Trophoblast cell (in vitro differentiated cells and primary cell): ENCODE data around the gene GSC2.
A peak's percentile ranks its signal among the peaks of the same experiment; 100 is the strongest.

ENCODE experiments used
- DNase-seq, 2 donors: peaks; one replicate each; pipeline ENCODE4 v3.0.0-alpha.2; 2016
- H2AFZ ChIP-seq: 2 replicates; pipeline ENCODE4 v1.6.1; 2013; ENCODE audit warnings: low read length, moderate library complexity, mild to moderate bottlenecking; ENCODE audit not compliant: insufficient read depth, poor library complexity
- H2AK5ac ChIP-seq: 2 replicates; pipeline ENCODE4 v1.6.1; 2013; ENCODE audit warnings: mild to moderate bottlenecking, low read length
- H2BK120ac ChIP-seq: 2 replicates; pipeline ENCODE4 v1.6.1; 2013; ENCODE audit warnings: low read length, mild to moderate bottlenecking, moderate library complexity; ENCODE audit not compliant: insufficient read depth, poor library complexity
- H2BK12ac ChIP-seq: 2 replicates; pipeline ENCODE4 v1.6.1; 2013; ENCODE audit warnings: mild to moderate bottlenecking, low read length, moderate library complexity
- H2BK5ac ChIP-seq: 2 replicates; pipeline ENCODE4 v1.6.1; 2013; ENCODE audit warnings: low read length, low read depth, moderate library complexity, mild to moderate bottlenecking; ENCODE audit not compliant: poor library complexity
- H3K14ac ChIP-seq: 2 replicates; pipeline ENCODE4 v1.6.1; 2013; ENCODE audit warnings: mild to moderate bottlenecking, low read length
- H3K18ac ChIP-seq: 2 replicates; pipeline ENCODE4 v1.6.1; 2013; ENCODE audit warnings: mild to moderate bottlenecking, low read length
- H3K23ac ChIP-seq: 2 replicates; pipeline ENCODE4 v1.6.1; 2013; ENCODE audit warnings: low read length
- H3K27ac ChIP-seq: 2 replicates; pipeline ENCODE4 v1.5.1; 2013; ENCODE audit warnings: low read depth, mild to moderate bottlenecking, inconsistent platforms, low read length, moderate library complexity
- H3K27me3 ChIP-seq: 2 replicates; pipeline ENCODE4 v1.6.1; 2013; ENCODE audit warnings: inconsistent platforms, mild to moderate bottlenecking, low read length, moderate library complexity; ENCODE audit not compliant: insufficient read depth
- H3K36me3 ChIP-seq, 2 experiments: 1 replicate in 1 of 2; 2 replicates in 1 of 2; pipeline ENCODE4 v1.6.1; 2013; ENCODE audit warnings: low read length in 2 of 2, mild to moderate bottlenecking in 2 of 2, moderate library complexity in 1 of 2; ENCODE audit not compliant: insufficient read depth in 2 of 2, control insufficient read depth in 1 of 2
- H3K4ac ChIP-seq: 2 replicates; pipeline ENCODE4 v1.6.1; 2013; ENCODE audit warnings: low read depth, mild to moderate bottlenecking, low read length, moderate library complexity
- H3K4me1 ChIP-seq, 2 experiments: 1 replicate in 1 of 2; 2 replicates in 1 of 2; pipeline ENCODE4 v1.6.1; 2013; ENCODE audit warnings: low read length in 2 of 2, mild to moderate bottlenecking in 2 of 2, moderate library complexity in 1 of 2; ENCODE audit not compliant: insufficient read depth in 2 of 2, control insufficient read depth in 1 of 2
- H3K4me2 ChIP-seq: 2 replicates; pipeline ENCODE4 v1.6.1; 2013; ENCODE audit warnings: inconsistent platforms, mild to moderate bottlenecking, low read length, moderate library complexity
- H3K4me3 ChIP-seq: 2 replicates; pipeline ENCODE4 v1.5.1; 2013; ENCODE audit warnings: mild to moderate bottlenecking, low read depth, low read length, inconsistent platforms
- H3K79me1 ChIP-seq: one replicate; pipeline ENCODE4 v1.6.1; 2013; ENCODE audit warnings: low read length
- H3K79me2 ChIP-seq: 2 replicates; pipeline ENCODE4 v1.6.1; 2013; ENCODE audit warnings: low read length, mild to moderate bottlenecking; ENCODE audit not compliant: control insufficient read depth, insufficient read depth, poor library complexity
- H3K9ac ChIP-seq: 2 replicates; pipeline ENCODE4 v1.6.1; 2013; ENCODE audit warnings: mild to moderate bottlenecking, low read length
- H3K9me3 ChIP-seq: 2 replicates; pipeline ENCODE4 v1.6.1; 2013; ENCODE audit warnings: low read depth, mild to moderate bottlenecking, control low read depth, inconsistent platforms, low read length; ENCODE audit not compliant: insufficient read depth
- H4K12ac ChIP-seq: 2 replicates; pipeline ENCODE4 v1.6.1; 2013; ENCODE audit warnings: low read depth, mild to moderate bottlenecking, low read length, moderate library complexity
- H4K8ac ChIP-seq: 2 replicates; pipeline ENCODE4 v1.6.1; 2013; ENCODE audit warnings: low read depth, mild to moderate bottlenecking, low read length, moderate library complexity
- H4K91ac ChIP-seq: one replicate; pipeline ENCODE4 v1.6.1; 2013; ENCODE audit warnings: low read depth, mild to moderate bottlenecking, low read length, moderate library complexity
- WGBS: extraction: QIAGEN DNeasy Blood & Tissue Kit; methylation state at CpG from one replicate; pipeline ENCODE4 v1.1.7; 2013; ENCODE audit warnings: missing lambda C conversion rate; ENCODE audit not compliant: insufficient read length, insufficient coverage; ENCODE audit errors: extremely low coverage; 5-methylcytosine and 5-hydroxymethylcytosine counted together

Gene GSC2

GRCh38 chr22:19175602-19176174, 25.6 kb upstream of the GSC2 start:
- H2BK120ac ChIP-seq: no peak overlapping the region
- H3K36me3 ChIP-seq: peaks cover 22 to 27% of the 10 kb centered on the region in 2 experiments
- peaks cover 24% of the 10 kb centered on the region for H3K79me1 ChIP-seq
- no peak overlapping the region for H2BK12ac ChIP-seq
- WGBS: no CpG with 5 or more reads among the region's 21 CpGs
- H2AK5ac ChIP-seq: no peak overlapping the region
- H4K91ac ChIP-seq: no peak overlapping the region
- no peak overlapping the region for H3K4ac ChIP-seq
- H3K23ac ChIP-seq: no peak overlapping the region
- H3K4me3 ChIP-seq: no peak overlapping the region
- no peak overlapping the region for H3K9ac ChIP-seq
- H4K8ac ChIP-seq: no peak overlapping the region
- no peak overlapping the region for H3K27ac ChIP-seq
- H3K4me2 ChIP-seq: no peak overlapping the region
- H3K9me3 ChIP-seq: peaks cover 1% of the 10 kb centered on the region
- no peak overlapping the region for H2AFZ ChIP-seq
- no peak overlapping the region for H3K18ac ChIP-seq
- no peak for DNase-seq
- H3K4me1 ChIP-seq: peaks cover 46 to 60% of the 10 kb centered on the region in 2 experiments
- no peak overlapping the region for H3K14ac ChIP-seq
- peaks cover 25% of the 10 kb centered on the region for H3K79me2 ChIP-seq
- H3K27me3 ChIP-seq: no peaks in the 10 kb centered on the region
- H4K12ac ChIP-seq: no peak overlapping the region
- H2BK5ac ChIP-seq: no peak overlapping the region

GRCh38 chr22:19175026-19175601, 25.0 kb upstream of the GSC2 start:
- H3K4me3 ChIP-seq: no peak overlapping the region

GRCh38 chr22:19174106-19175025, 24.3 kb upstream of the GSC2 start:
- no peak overlapping the region for H2AFZ ChIP-seq
- H2BK120ac ChIP-seq: no peak overlapping the region
- peak overlapping the region; percentile 40 for H3K27ac ChIP-seq
- no peak overlapping the region for H3K18ac ChIP-seq
- no peak overlapping the region for H3K4me2 ChIP-seq
- peaks cover 22 to 27% of the 10 kb centered on the region in 2 experiments for H3K36me3 ChIP-seq
- peaks cover 24% of the 10 kb centered on the region for H3K79me1 ChIP-seq
- no peak overlapping the region for H3K23ac ChIP-seq
- no CpG with 5 or more reads among the region's 14 CpGs for WGBS
- DNase-seq: no peak
- H4K91ac ChIP-seq: no peak overlapping the region
- H2BK12ac ChIP-seq: no peak overlapping the region
- no peak overlapping the region for H3K4me3 ChIP-seq
- H4K12ac ChIP-seq: no peak overlapping the region
- no peak overlapping the region for H2AK5ac ChIP-seq
- H2BK5ac ChIP-seq: no peak overlapping the region
- peaks cover 11% of the 10 kb centered on the region for H3K27me3 ChIP-seq
- H4K8ac ChIP-seq: no peak overlapping the region
- H3K9me3 ChIP-seq: peaks cover 1% of the 10 kb centered on the region
- peaks cover 49 to 60% of the 10 kb centered on the region in 2 experiments for H3K4me1 ChIP-seq
- no peak overlapping the region for H3K14ac ChIP-seq
- peaks cover 25% of the 10 kb centered on the region for H3K79me2 ChIP-seq
- H3K9ac ChIP-seq: no peak overlapping the region
- H3K4ac ChIP-seq: no peak overlapping the region

More at GRCh38 chr22:19175026-19175601, 25.0 kb upstream of the GSC2 start:
- peaks cover 1% of the 10 kb centered on the region for H3K9me3 ChIP-seq
- H4K8ac ChIP-seq: no peak overlapping the region
- peak overlapping the region; percentile 17 for H3K4ac ChIP-seq
- peaks cover 24% of the 10 kb centered on the region for H3K79me1 ChIP-seq
- no CpG with 5 or more reads among the region's 7 CpGs for WGBS
- no peak overlapping the region for H3K9ac ChIP-seq
- peak overlapping the region; percentile 40 for H3K27ac ChIP-seq
- H4K91ac ChIP-seq: no peak overlapping the region
- no peak overlapping the region for H3K4me2 ChIP-seq
- H3K18ac ChIP-seq: no peak overlapping the region
- H3K27me3 ChIP-seq: peaks cover 4% of the 10 kb centered on the region
- no peak overlapping the region for H2BK12ac ChIP-seq
- peaks cover 49 to 63% of the 10 kb centered on the region in 2 experiments for H3K4me1 ChIP-seq
- H2AFZ ChIP-seq: no peak overlapping the region
- DNase-seq: no peak
- H2BK120ac ChIP-seq: no peak overlapping the region
- peaks cover 25% of the 10 kb centered on the region for H3K79me2 ChIP-seq
- H2AK5ac ChIP-seq: no peak overlapping the region
- H3K14ac ChIP-seq: peak overlapping the region; percentile 13
- peaks cover 22 to 27% of the 10 kb centered on the region in 2 experiments for H3K36me3 ChIP-seq
- no peak overlapping the region for H4K12ac ChIP-seq
- no peak overlapping the region for H2BK5ac ChIP-seq
- no peak overlapping the region for H3K23ac ChIP-seq

GRCh38 chr22:19173047-19174035, 23.2 kb upstream of the GSC2 start:
- no peak overlapping the region for H3K4me3 ChIP-seq
- peaks cover 22 to 27% of the 10 kb centered on the region in 2 experiments for H3K36me3 ChIP-seq
- H3K4ac ChIP-seq: no peak overlapping the region
- H3K9me3 ChIP-seq: peaks cover 1% of the 10 kb centered on the region
- peaks cover 23% of the 10 kb centered on the region for H3K79me2 ChIP-seq
- H3K9ac ChIP-seq: no peak overlapping the region
- no peak overlapping the region for H4K91ac ChIP-seq
- no peak overlapping the region for H3K18ac ChIP-seq
- H3K14ac ChIP-seq: no peak overlapping the region
- H4K12ac ChIP-seq: no peak overlapping the region
- H3K27me3 ChIP-seq: peaks cover 18% of the 10 kb centered on the region
- H2AFZ ChIP-seq: no peak overlapping the region
- peaks cover 19% of the 10 kb centered on the region for H3K79me1 ChIP-seq
- H2AK5ac ChIP-seq: no peak overlapping the region
- H4K8ac ChIP-seq: no peak overlapping the region
- no peak for DNase-seq
- H3K4me1 ChIP-seq: peaks cover 49 to 57% of the 10 kb centered on the region in 2 experiments
- peak overlapping the region; percentile 74 for H3K4me2 ChIP-seq
- H3K27ac ChIP-seq: no peak overlapping the region
- no peak overlapping the region for H2BK12ac ChIP-seq
- no peak overlapping the region for H2BK5ac ChIP-seq
- WGBS: no CpG with 5 or more reads among the region's 19 CpGs
- H2BK120ac ChIP-seq: no peak overlapping the region
- no peak overlapping the region for H3K23ac ChIP-seq
